Mammary epithelial cell (primary cell): ENCODE measurements around the gene HDGFL2.

ENCODE experiments used
- CTCF ChIP-seq, 2 donors: IDR thresholded peaks in 1 of 2; conservative IDR thresholded peaks in 1 of 2; 2 replicates each; pipeline ENCODE4 v1.5.1; 2011 to 2012; ENCODE audit warnings: inconsistent platforms in 2 of 2, low read length in 2 of 2, mild to moderate bottlenecking in 2 of 2, control low read depth in 1 of 2, low read depth in 1 of 2; ENCODE audit not compliant: insufficient read depth in 1 of 2; ENCODE audit errors: extremely low read depth in 1 of 2
- EZH2 ChIP-seq: IDR thresholded peaks from 2 replicates; pipeline ENCODE4 v1.6.1; 2012; ENCODE audit warnings: low read length, inconsistent platforms, borderline replicate concordance

GRCh38 chr19:4547303-4548237 lies 75.5 kb downstream of the HDGFL2 start:
- no peak for TF ChIP-seq EZH2
- TF ChIP-seq CTCF (conservative IDR thresholded peaks at IDR 0.05 in 1 of 2, IDR thresholded peaks at IDR 0.05 in 1 of 2; ENCODE audit: extremely low read depth in 1 of 2, insufficient read depth in 1 of 2, low read depth in 1 of 2, low read length in 2 of 2) = peak; percentile 37 to 43
